ENCODE data around the gene C1orf174. TPM values are rescaled to one million over a fixed set of nuclear protein-coding genes. Genes with fewer than 3 reads are reported as not detected.
A peak's percentile ranks its signal among the peaks of the same experiment; 100 is the strongest.

The C1orf174 gene
- total RNA-seq (2014; rRNA removed; shearing (Covaris generic)): 45.2 and 55.0 TPM in 2 replicates

- DNase-seq (ENCODE audit: low read depth): peak; percentile 94
Observed at GRCh38 chr1:3900150-3900968, at the start of gene C1orf174. Gene C1orf174 (minus strand): TSS chr1:3900272. CDS start chr1:3900186, 86 bp downstream.

GRCh38 chr1:3948344-3948743 is 48.3 kb upstream of the C1orf174 start:
- DNase-seq (ENCODE audit: low read depth): peak; percentile 54

GRCh38 chr1:3945916-3946840 is 46.1 kb upstream of the C1orf174 start:
- no peak for DNase-seq (ENCODE audit: low read depth)

GRCh38 chr1:3945222-3945621 is 45.1 kb upstream of the C1orf174 start:
- no peak for DNase-seq (ENCODE audit: low read depth)

- no peak for DNase-seq (ENCODE audit: low read depth)
Observed at GRCh38 chr1:3944578-3945125, 44.6 kb upstream of the C1orf174 start.

- no peak for DNase-seq (ENCODE audit: low read depth)
Observed at GRCh38 chr1:3943806-3944577, 43.9 kb upstream of the C1orf174 start.

- DNase-seq (ENCODE audit: low read depth): no peak
Observed at GRCh38 chr1:3943123-3943431, 43.0 kb upstream of the C1orf174 start.

GRCh38 chr1:3942416-3943122 is 42.5 kb upstream of the C1orf174 start:
- DNase-seq (ENCODE audit: low read depth): no peak

GRCh38 chr1:3940754-3941345 is 40.8 kb upstream of the C1orf174 start:
- DNase-seq (ENCODE audit: low read depth): no peak

- DNase-seq (ENCODE audit: low read depth): no peak
Observed at GRCh38 chr1:3940081-3940753, 40.1 kb upstream of the C1orf174 start.

- DNase-seq (ENCODE audit: low read depth): no peak
Observed at GRCh38 chr1:3939242-3940080, 39.4 kb upstream of the C1orf174 start.

- no peak for DNase-seq (ENCODE audit: low read depth)
Observed at GRCh38 chr1:3932156-3932919, 32.3 kb upstream of the C1orf174 start.

GRCh38 chr1:3931007-3931912 is 31.2 kb upstream of the C1orf174 start:
- DNase-seq (ENCODE audit: low read depth): no peak

GRCh38 chr1:3930301-3931006 is 30.4 kb upstream of the C1orf174 start:
- no peak for DNase-seq (ENCODE audit: low read depth)

GRCh38 chr1:3929126-3929525 is 29.1 kb upstream of the C1orf174 start:
- DNase-seq (ENCODE audit: low read depth): no peak

GRCh38 chr1:3928586-3928985 is 28.5 kb upstream of the C1orf174 start:
- no peak for DNase-seq (ENCODE audit: low read depth)

GRCh38 chr1:3926956-3927355 is 26.9 kb upstream of the C1orf174 start:
- no peak for DNase-seq (ENCODE audit: low read depth)

Data from RPMI7951 (cell line).